DMS153 (cell line): ENCODE results near the gene USF2.

Experiments used
- DNase-seq: peaks from one replicate; lab custom pipeline; 2025; lab: John Stamatoyannopoulos, UW

USF2 gene

GRCh38 chr19:35246466-35247092 lies 22.2 kb upstream of the USF2 start:
- DNase-seq = no peak

- peak; percentile 93 for DNase-seq
These were observed 21.0 kb upstream of the USF2 start for GRCh38 chr19:35247526-35248309.

GRCh38 chr19:35248310-35249145 lies 20.2 kb upstream of the USF2 start, which contains the start of gene LSR:
LSR (plus strand) TSS chr19:35249002; CDS start chr19:35249023, 21 bp downstream.
- peak; percentile 89 for DNase-seq

GRCh38 chr19:35249146-35249847 lies 19.5 kb upstream of the USF2 start:
- no peak for DNase-seq

GRCh38 chr19:35249848-35250711 lies 18.7 kb upstream of the USF2 start:
- DNase-seq = no peak

DNA sequence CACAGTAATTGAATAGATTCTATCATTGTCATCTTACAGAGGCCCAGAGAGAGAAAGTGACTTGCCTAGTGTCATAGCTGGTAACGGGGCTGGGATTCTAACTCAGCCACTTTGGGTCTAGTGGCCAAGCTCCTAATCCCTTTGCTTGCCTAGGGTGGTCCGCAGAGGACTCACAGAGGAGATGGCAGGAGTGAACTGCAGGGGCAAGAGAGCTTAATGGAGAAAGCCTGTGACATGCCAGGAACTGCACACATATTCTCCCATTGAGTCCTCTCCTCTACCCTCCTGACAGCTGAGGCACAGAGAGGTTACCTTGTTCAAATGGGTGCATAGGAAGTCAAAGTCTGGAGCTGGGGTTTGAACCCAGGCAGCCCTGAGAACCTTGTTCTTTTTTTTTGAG lies 17.3 kb upstream of the USF2 start:
- no peak for DNase-seq

- DNase-seq = no peak
These were observed 15.2 kb upstream of the USF2 start for GRCh38 chr19:35253316-35254286.

DNA sequence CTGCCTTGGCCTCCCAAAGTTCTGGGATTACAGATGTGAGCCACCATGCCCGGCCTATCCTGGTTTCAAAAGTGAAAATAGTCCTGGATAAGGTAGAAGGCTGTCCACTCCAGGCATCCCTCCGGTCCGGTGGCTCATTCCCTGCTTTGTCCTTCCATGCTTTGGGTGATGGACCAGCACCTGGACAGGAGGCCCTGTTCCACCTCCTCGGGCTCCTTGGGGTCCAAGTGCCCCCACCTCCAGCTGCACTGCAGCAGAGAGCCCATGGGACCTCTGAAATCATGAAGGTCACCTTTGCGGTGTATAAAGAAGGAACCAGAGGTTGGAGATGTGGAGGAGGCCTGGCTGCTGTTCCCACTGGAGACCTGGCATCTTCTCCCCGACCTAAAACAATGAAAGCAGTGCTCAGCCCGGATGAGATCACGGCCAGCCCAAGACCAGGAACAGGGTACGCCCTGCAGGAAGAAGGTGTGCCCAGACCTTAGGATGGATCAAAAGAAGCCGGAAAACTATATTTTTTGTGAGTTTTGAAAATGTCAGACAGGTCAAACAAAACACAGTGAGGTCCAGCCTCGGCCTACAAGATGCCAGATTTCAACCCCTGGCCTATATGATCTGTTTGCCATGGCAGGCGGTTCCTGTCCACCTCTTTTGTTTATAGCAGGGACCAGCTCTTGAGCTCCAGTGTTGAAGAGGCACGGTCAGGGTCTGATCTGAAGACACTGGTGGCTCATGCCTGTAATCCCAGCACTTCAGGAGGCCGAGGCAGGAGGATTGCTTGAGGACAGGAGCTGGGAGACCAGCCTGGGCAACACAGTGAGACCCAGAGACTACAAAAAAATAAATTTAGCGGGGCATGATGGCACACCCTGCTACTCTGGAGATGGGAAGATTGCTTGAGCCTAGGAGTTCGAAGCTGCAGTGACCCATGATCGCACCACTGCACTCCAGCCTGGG lies 14.1 kb upstream of the USF2 start:
- DNase-seq = no peak

DNA sequence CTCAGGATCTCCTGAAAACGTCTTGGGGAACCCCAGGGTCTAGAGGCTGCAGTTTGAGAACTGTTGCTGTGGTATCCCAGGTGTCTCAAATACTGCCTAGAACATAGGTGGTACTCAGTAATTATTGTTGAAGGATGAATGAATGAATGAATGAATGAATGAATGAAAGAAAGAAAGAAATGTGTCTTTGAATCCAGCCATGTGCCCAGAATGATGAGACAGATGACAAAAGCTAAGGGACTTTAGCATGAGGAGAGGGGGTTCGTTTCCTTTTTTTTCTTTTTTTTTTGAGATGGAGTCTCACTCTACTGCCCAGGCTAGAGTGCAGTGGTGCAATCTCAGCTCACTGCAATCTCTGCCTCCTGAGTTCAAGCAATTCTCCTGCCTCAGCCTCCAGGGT lies 12.2 kb upstream of the USF2 start:
- DNase-seq = no peak

- DNase-seq = no peak
These were observed 11.7 kb upstream of the USF2 start for GRCh38 chr19:35257113-35257461.

DNA sequence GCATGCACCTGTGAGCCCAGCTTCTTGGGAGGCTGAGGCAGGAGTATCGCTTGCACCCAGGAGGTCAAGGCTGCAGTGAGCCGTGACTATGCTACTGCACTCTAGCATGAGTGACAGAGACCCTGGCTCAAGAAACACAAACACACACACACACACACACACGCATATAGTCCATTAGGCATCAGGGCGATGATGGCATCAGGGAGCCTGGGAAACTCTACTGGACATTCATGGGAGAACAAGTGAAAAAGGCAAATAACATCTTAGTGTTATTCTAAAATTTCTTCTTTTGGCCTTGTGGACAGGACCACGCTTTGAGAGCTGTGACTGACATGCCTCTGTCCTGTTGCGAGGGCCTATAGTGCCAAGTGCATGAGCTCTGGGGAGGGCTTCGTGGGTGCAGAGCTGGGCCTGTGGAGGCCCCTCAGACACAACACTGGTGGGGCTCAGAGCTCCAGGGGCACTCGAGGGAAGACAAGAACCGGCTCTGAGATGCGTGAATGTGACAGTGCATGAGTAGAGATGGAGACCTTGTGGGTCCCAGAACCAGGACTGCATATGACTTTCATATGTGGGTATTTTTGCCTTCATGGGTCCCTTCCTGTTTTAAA lies 8.0 kb upstream of the USF2 start:
- DNase-seq = no peak

GRCh38 chr19:35261356-35262100 lies 7.2 kb upstream of the USF2 start:
- no peak for DNase-seq

- DNase-seq = no peak
These were observed 6.5 kb upstream of the USF2 start for GRCh38 chr19:35262101-35262761.

DNA sequence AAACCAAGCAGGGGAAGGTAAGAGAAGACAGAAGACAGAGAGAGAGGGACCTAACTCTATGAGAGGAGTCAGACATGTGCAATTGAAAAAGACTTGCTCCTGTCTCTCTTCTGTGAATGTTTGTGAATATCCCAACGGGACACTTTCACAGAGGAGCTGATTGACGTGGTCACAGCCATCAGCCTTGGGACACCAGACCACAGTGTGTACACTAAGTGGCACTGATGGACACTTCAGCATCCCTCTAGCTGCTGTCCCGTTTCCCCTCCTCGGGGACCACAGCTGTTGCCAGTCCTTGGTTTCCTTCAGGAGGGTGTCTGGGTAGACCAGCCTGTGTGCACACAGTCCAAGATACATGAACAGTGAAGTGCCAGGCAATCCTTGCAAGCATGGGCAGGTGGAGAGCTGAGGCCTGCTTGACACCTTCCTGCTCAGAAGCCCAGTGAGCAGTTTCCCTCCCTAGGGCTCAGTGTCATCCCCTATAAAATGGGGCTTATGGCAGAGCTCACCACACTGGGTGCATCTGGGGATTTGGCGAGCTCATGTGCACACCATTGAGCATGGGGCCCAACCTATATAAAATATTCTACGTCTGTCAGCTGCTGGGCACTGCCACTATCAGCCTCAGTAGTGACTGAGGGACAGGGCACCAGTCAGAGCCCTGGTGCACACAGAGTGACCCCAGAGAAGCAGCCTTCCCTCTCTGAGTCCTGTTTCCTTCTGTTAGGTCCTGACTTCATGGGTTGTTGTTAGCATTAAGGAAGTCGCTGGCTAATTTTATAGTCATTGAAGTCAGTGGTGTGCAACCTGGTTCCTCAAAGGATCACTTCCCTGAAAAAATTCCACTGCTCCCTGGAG lies 4.3 kb upstream of the USF2 start:
- DNase-seq = no peak

- no peak for DNase-seq
These were observed 3.4 kb upstream of the USF2 start for GRCh38 chr19:35265126-35265899.
